Adrenal gland (tissue), 12 donors: Measurements from ENCODE around the gene NFKBIE. TPM values are rescaled to one million over a fixed set of nuclear protein-coding genes. Genes with fewer than 3 reads are reported as not detected.

Source experiments
- DNase-seq, 7 donors: peaks; one replicate each; pipeline ENCODE4 v3.0.0-alpha.2; 2019 to 2020
- H3K27ac ChIP-seq, 5 donors: fragments of 200-600 bp; sonication (generic) in 4 of 5; 1 replicate in 3 of 5; 2 replicates in 2 of 5; pipeline versions ENCODE4 v1.5.1 to v1.8.0; 2016 to 2020; ENCODE audit warnings: mild to moderate bottlenecking in 1 of 5
- H3K27me3 ChIP-seq: fragments of 200-600 bp; 2 replicates; pipeline ENCODE4 v1.8.0; 2021
- H3K36me3 ChIP-seq, 2 donors: fragments of 200-600 bp; replicated peaks in 1 of 2; 1 replicate in 1 of 2; 2 replicates in 1 of 2; pipeline versions ENCODE4 v1.5.1 to v1.8.0; 2018 to 2022
- H3K4me1 ChIP-seq, 2 donors: fragments of 200-600 bp; replicated peaks in 1 of 2; 1 replicate in 1 of 2; 2 replicates in 1 of 2; pipeline versions ENCODE4 v1.5.1 to v1.8.0; 2018 to 2021
- H3K4me3 ChIP-seq, 4 donors: fragments of 200-600 bp; sonication (generic) in 3 of 4; one replicate each; pipeline ENCODE4 v1.5.1; 2016 to 2018
- H3K9me3 ChIP-seq, 3 donors: fragments of 200-600 bp; sonication (generic) in 1 of 3; replicated peaks in 1 of 3; 1 replicate in 2 of 3; 2 replicates in 1 of 3; pipeline versions ENCODE4 v1.5.1 to v1.8.0; 2016 to 2021
- POLR2A ChIP-seq, 2 donors: fragments of 450-650 bp; IDR thresholded peaks; one replicate each; pipeline ENCODE4 v1.6.1; 2017; ENCODE audit warnings: antibody characterized with exemption in 2 of 2, mild to moderate bottlenecking in 2 of 2, moderate library complexity in 1 of 2
- WGBS, 4 donors: extraction: QIAGEN DNeasy Blood & Tissue Kit in 2 of 4; methylation state at CpG; one replicate each; pipeline versions ENCODE4 v1.1.5 to v1.1.7; 2013 to 2017; 5-methylcytosine and 5-hydroxymethylcytosine counted together
- intact Hi-C, 2 donors: fragments of 100-400 bp; cut with DNase I; formaldehyde crosslinking; loops; one replicate each; pipeline versions ENCODE4 v1.14.1 to v1.15.0; 2022 to 2023
- polyA plus RNA-seq, 3 donors: library from polyadenylated mRNA; stranded (reverse); fragments of 200-250 nt in 2 of 3; fragments of 350-450 nt in 1 of 3; fragmentation: Illumina TruSeq in 1 of 3; extraction: RNeasy Lipid Tissue Mini Kit (QIAGEN cat#74804) in 1 of 3; gene quantifications; one replicate each; pipeline ENCODE4 v1.2.3, GENCODE V29; 2013 to 2014
- total RNA-seq, 9 donors: library from RNA; depleted of rRNA in 4 of 9; stranded (reverse); fragments of >200 nt in 4 of 9; fragments of 120-200 nt in 1 of 9; fragmentation: NEBNext Ultra II Directional in 1 of 9; extraction: Animal tissue kit (Norgen Biotek cat#: 25700) in 1 of 9; gene quantifications; one replicate each; pipeline versions ENCODE4 v1.1.0 to v1.2.4, GENCODE V29; 2013 to 2023
- TF ChIP-seq, protein P1 (sequence below), 6 experiments: fragments of 450-650 bp in 4 of 6; fragments of 200-600 bp in 2 of 6; sonication (generic) in 1 of 6; IDR thresholded peaks; 1 replicate in 5 of 6; 2 replicates in 1 of 6; pipeline versions ENCODE4 v1.5.1 to v1.8.0; 2016 to 2021; ENCODE audit warnings: antibody characterized with exemption in 6 of 6, mild to moderate bottlenecking in 2 of 6, moderate library complexity in 1 of 6
- donor health status: healthy with polysubstance abuse.
- donor health status: Bipolar disorder and iron deficiency.
- donor health status: DM: yes; HTN: yes; CAD: no.
- donor health status: DM: no; HTN: no; CAD: no.
- donor health status: DM: no; HTN: no; CAD: no.
- donor health status: DM: yes; HTN: yes; CAD: no.

Gene NFKBIE
- total and polyA plus RNA-seq, 12 donors, result 4.8 to 31.2 (median 10.4) TPM

DNA sequence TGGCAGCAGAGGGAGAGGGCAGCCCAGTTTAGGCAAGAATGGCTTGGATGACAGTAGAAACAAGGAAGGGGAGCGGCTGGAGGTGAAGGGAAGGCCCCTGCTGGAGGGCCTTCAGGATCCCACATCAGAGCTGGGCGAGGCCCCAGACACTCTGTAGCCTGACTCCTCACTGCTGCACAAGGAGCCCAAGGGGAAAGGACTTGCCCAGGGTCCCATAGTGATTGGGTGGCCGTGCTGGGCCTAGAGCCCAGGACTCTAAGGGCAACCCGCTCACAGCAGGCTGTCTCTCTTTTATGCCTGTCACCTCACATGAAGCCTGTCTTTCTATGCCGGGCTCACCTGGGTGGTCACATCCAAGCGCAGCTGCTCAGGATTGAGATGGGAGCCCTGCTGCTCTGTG, 38.5 kb upstream of the NFKBIE start:
- no peak overlapping the region for H3K4me3 ChIP-seq
- peaks cover 0 to 68% of the 10 kb centered on the region in 2 donors for H3K36me3 ChIP-seq
- H3K27ac ChIP-seq, result no peak overlapping the region
- intact Hi-C loops, result no loop called here
- WGBS, 4 donors, result 95 to 98% (median 97%) methylated on average over 6 of the region's 6 CpGs
- TF ChIP-seq, protein P1, sequence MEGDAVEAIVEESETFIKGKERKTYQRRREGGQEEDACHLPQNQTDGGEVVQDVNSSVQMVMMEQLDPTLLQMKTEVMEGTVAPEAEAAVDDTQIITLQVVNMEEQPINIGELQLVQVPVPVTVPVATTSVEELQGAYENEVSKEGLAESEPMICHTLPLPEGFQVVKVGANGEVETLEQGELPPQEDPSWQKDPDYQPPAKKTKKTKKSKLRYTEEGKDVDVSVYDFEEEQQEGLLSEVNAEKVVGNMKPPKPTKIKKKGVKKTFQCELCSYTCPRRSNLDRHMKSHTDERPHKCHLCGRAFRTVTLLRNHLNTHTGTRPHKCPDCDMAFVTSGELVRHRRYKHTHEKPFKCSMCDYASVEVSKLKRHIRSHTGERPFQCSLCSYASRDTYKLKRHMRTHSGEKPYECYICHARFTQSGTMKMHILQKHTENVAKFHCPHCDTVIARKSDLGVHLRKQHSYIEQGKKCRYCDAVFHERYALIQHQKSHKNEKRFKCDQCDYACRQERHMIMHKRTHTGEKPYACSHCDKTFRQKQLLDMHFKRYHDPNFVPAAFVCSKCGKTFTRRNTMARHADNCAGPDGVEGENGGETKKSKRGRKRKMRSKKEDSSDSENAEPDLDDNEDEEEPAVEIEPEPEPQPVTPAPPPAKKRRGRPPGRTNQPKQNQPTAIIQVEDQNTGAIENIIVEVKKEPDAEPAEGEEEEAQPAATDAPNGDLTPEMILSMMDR (IDR thresholded peaks at IDR 0.05), result no peak
- no peak for TF ChIP-seq POLR2A (IDR thresholded peaks at IDR 0.05)
- DNase-seq, result no peak
- H3K9me3 ChIP-seq, result no peaks in the 10 kb centered on the region
- H3K4me1 ChIP-seq, result peaks cover 0 to 5% of the 10 kb centered on the region in 2 donors
- H3K27me3 ChIP-seq, result no peaks in the 10 kb centered on the region

DNA sequence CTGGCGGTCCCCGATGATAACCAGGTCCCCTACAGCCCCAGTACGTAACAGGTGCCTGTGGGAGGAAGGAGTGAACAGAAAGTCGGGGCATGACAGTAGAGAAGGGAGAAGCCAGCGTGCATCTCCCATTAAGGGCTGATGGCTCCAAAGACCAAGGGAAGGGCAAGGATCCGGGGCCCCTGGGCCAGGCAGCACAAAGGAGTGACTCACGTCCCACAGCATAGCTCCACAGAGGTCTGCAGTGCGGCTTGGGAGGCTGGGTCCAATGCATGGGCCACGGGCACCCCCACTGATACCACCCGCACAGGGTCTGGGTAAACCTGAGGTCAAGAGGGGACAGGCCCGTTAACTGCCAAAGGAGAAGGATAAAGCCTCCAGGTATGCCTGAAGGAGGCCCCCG, 37.5 kb upstream of the NFKBIE start:
- Histone ChIP-seq H3K36me3 (peaks cover 0 to 60% of the 10 kb centered on the region in 2 donors), H3K27me3 (no peaks in the 10 kb centered on the region), H3K4me3 (no peak overlapping the region), H3K27ac (peak overlapping the region in 3 of 5 donors; percentile 43 to 79 (median 56)), H3K4me1 (peaks cover 0 to 8% of the 10 kb centered on the region in 2 donors), H3K9me3 (no peaks in the 10 kb centered on the region)
- no peak for DNase-seq
- TF ChIP-seq, protein P1 (IDR thresholded peaks at IDR 0.05), result no peak
- TF ChIP-seq POLR2A (IDR thresholded peaks at IDR 0.05), result no peak
- WGBS, 4 donors, result 88 to 91% (median 90%) methylated on average over 7 to 12 of the region's 12 CpGs
- intact Hi-C loops, result no loop called here

DNA sequence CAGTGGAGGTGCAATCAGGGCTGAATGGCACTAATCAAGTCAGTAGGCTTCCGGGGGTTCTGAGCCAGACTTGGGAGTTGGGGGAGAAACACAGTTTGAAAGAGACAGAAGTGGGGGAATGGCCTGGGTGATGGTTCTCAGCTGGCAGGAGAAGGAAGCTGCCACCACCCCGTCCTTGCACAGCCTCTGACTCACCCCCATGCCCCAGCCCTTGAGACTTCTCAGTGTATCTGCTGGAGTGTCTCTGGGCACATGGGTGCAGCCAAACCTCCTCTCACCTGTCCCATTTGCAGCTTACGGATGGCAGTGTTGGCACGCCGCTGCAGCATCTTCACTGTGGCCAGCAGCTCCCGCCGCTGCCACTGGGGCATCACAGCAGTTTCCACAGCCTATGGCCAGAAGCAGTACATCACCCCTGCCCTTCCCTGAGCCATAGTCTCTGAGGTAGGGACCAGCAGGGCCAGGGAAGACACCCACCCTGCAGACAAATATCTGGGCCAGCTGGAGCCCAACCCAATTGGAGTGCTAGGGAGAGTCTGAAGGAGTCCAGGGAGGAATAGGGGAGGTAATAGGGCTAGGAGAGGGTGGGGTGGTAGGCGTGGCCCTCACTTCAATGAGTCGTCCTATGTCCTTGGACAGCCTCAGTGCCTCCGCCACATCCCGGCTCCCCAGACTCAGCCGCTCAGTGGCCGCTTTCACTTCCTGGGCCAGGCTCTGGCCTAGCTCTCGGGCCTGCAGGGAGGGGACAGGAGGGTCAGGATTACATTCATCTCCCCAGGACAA, 36.6 kb upstream of the NFKBIE start:
- Histone ChIP-seq H3K4me3 (no peak overlapping the region), H3K9me3 (no peaks in the 10 kb centered on the region), H3K27ac (peak overlapping the region in 3 of 5 donors; percentile 43 to 79 (median 56)), H3K27me3 (no peaks in the 10 kb centered on the region), H3K4me1 (peaks cover 8 to 17% of the 10 kb centered on the region in 2 donors), H3K36me3 (peaks cover 0 to 52% of the 10 kb centered on the region in 2 donors)
- peak; percentile 44 to 83 (median 74) for DNase-seq
- intact Hi-C loops, result no loop called here
- TF ChIP-seq POLR2A (IDR thresholded peaks at IDR 0.05), result peak in 1 of 2 donors; percentile 42
- TF ChIP-seq, protein P1 (IDR thresholded peaks at IDR 0.05), result no peak
- 49 to 74% (median 64%) methylated on average over 3 to 14 of the region's 14 CpGs for WGBS, 4 donors

DNA sequence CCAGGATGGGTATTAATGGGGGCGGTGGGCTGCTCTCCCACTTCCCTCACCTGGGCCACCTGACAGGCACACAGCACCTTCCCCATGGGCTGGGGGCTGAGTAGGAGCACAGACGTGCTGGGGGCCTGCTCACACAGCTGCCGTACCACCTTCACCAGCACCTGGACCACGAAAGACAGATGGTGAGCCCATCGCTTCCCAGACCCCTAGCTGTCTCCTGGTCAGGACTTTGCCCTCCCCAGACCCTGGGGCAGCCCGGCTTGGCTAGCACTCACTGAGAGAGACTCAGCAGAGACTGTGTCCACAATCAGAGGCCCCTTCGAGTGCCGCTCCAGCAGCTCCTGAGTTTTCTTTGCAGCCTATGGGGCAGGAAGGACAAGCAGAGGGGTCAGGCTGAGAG, 35.8 kb upstream of the NFKBIE start:
- TF ChIP-seq, protein P1 (IDR thresholded peaks at IDR 0.05), result no peak
- TF ChIP-seq POLR2A (IDR thresholded peaks at IDR 0.05), result no peak
- WGBS, 4 donors, result 93 to 97% (median 96%) methylated on average over 4 to 8 of the region's 8 CpGs

More for the DNA sequence above, 35.8 kb upstream of the NFKBIE start:
- no peak for DNase-seq
- Histone ChIP-seq H3K9me3 (no peaks in the 10 kb centered on the region), H3K27me3 (peaks cover 2% of the 10 kb centered on the region), H3K4me3 (no peak overlapping the region), H3K4me1 (peaks cover 8 to 18% of the 10 kb centered on the region in 2 donors), H3K36me3 (peaks cover 0 to 43% of the 10 kb centered on the region in 2 donors), H3K27ac (no peak overlapping the region)
- intact Hi-C loops, result no loop called here
